ENCODE data around the gene MYH14. TPM values are rescaled to one million over a fixed set of nuclear protein-coding genes. Genes with fewer than 3 reads are reported as not detected.
"Not testable (repeated sequence)": the region's sequence is repeated elsewhere in the genome, so short reads cannot be mapped to it uniquely, and the experiment has no call there.

The MYH14 gene
- total RNA-seq, 1 donor from 2014 or later: 91.0 TPM

GRCh38 chr19:50331221-50331993, 128.0 kb downstream of the MYH14 start:
- DNase-seq (ENCODE audit: low spot score): no peak

- DNase-seq (ENCODE audit: low spot score): no peak
Measured at GRCh38 chr19:50331994-50332243, 128.5 kb downstream of the MYH14 start.

- DNase-seq (ENCODE audit: low spot score): no peak
Measured at GRCh38 chr19:50332244-50333038, 129.0 kb downstream of the MYH14 start.

- peak; percentile 90 for DNase-seq (ENCODE audit: low spot score)
Measured at GRCh38 chr19:50333235-50333736, 129.9 kb downstream of the MYH14 start.

GRCh38 chr19:50333737-50334617, 130.6 kb downstream of the MYH14 start:
- DNase-seq (ENCODE audit: low spot score): peak; percentile 81

- DNase-seq (ENCODE audit: low spot score): no peak
Measured at GRCh38 chr19:50334741-50335421, 131.5 kb downstream of the MYH14 start.

- not testable (repeated sequence) for DNase-seq (ENCODE audit: low spot score)
Measured at GRCh38 chr19:50337031-50337430, 133.6 kb downstream of the MYH14 start.

GRCh38 chr19:50340331-50340730, 136.9 kb downstream of the MYH14 start:
- DNase-seq (ENCODE audit: low spot score): no peak

- no peak for DNase-seq (ENCODE audit: low spot score)
Measured at GRCh38 chr19:50341091-50341564, 137.7 kb downstream of the MYH14 start.

- no peak for DNase-seq (ENCODE audit: low spot score)
Measured at GRCh38 chr19:50344661-50345318, 141.4 kb downstream of the MYH14 start.

GRCh38 chr19:50347089-50347581, 143.7 kb downstream of the MYH14 start:
- DNase-seq (ENCODE audit: low spot score): not testable (repeated sequence)

GRCh38 chr19:50349277-50350057, 146.0 kb downstream of the MYH14 start:
- DNase-seq (ENCODE audit: low spot score): no peak

GRCh38 chr19:50352242-50352641, 148.8 kb downstream of the MYH14 start:
- DNase-seq (ENCODE audit: low spot score): no peak

- not testable (repeated sequence) for DNase-seq (ENCODE audit: low spot score)
Measured at GRCh38 chr19:50353487-50353880, 150.1 kb downstream of the MYH14 start.

- DNase-seq (ENCODE audit: low spot score): no peak
Measured at GRCh38 chr19:50356691-50357177, 153.3 kb downstream of the MYH14 start.

- DNase-seq (ENCODE audit: low spot score): peak; percentile 85
Measured at GRCh38 chr19:50357178-50358100, 154.0 kb downstream of the MYH14 start.

GRCh38 chr19:50358483-50359327, 155.3 kb downstream of the MYH14 start:
- peak; percentile 69 for DNase-seq (ENCODE audit: low spot score)

All from mucosa of gallbladder (tissue), 1 donor.